Measurements from ENCODE around the gene PPP1R13L.

DNA sequence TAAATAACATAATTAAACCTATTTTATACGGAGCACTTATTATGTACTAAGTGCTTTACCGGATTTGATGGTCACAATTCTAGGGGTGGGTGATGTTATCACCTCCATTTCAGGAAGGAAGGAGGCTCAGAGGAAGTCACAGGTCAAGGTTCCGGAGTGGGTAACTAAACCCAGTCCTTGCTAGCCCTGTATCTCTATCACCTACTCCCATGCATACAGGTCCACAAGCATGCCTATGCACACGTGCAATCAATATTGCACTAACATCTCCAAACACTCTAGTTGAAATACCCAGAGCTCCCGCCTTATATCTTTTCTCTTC is 45.1 kb upstream of the PPP1R13L start:
- TF ChIP-seq, protein P1, sequence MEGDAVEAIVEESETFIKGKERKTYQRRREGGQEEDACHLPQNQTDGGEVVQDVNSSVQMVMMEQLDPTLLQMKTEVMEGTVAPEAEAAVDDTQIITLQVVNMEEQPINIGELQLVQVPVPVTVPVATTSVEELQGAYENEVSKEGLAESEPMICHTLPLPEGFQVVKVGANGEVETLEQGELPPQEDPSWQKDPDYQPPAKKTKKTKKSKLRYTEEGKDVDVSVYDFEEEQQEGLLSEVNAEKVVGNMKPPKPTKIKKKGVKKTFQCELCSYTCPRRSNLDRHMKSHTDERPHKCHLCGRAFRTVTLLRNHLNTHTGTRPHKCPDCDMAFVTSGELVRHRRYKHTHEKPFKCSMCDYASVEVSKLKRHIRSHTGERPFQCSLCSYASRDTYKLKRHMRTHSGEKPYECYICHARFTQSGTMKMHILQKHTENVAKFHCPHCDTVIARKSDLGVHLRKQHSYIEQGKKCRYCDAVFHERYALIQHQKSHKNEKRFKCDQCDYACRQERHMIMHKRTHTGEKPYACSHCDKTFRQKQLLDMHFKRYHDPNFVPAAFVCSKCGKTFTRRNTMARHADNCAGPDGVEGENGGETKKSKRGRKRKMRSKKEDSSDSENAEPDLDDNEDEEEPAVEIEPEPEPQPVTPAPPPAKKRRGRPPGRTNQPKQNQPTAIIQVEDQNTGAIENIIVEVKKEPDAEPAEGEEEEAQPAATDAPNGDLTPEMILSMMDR (conservative IDR thresholded peaks at IDR 0.05; ENCODE audit: low read length) = no peak
- TF ChIP-seq EZH2phosphoT487 (IDR thresholded peaks at IDR 0.05; ENCODE audit: borderline replicate concordance) = no peak
